ENCODE data around the gene PNMA8C. TPM values are rescaled to one million over a fixed set of nuclear protein-coding genes. Genes with fewer than 3 reads are reported as not detected.

The PNMA8C gene
- total RNA-seq, 2 donors from 2014 or later = 1.2 to 5.2 TPM

DNA sequence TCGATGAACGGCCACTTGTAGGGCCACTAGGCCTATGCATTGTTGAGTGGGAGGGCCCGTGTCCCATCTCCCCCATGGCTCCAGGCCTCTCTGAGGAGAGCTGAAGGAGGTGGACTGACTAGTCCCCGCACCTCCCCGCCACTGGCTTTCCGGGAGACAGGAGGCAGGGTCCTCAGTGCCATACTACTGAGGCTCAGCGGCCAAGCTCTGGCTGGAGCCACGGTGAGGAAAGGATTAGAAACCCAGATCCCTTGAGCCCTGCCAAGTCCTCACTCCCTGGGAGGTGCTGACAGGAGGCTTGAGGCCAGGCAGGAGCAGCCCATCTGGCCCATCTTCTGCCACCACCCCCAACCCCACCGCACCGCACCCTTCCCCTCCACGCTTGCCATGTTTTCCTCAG is 44.3 kb downstream of the PNMA8C start:
- TF ChIP-seq CTCF (IDR thresholded peaks at IDR 0.05) = no peak
- Histone ChIP-seq H3K9me3 (no peaks in the 10 kb centered on the region), H3K4me1 (ENCODE audit: control insufficient read depth in 1 of 2, low read depth in 2 of 2) (peaks cover 10 to 15% of the 10 kb centered on the region in 2 donors), H3K36me3 (peaks cover 39% of the 10 kb centered on the region), H3K27ac (no peak overlapping the region), H3K4me3 (no peak overlapping the region), H3K27me3 (replicated peaks; ENCODE audit: insufficient read depth) (no peaks in the 10 kb centered on the region)
- ATAC-seq (ENCODE audit: insufficient number of reproducible peaks, low FRiP score, low read depth) (no peak), DNase-seq (ENCODE audit: low spot score) (no peak)

GRCh38 chr19:46383846-46384245 is 44.9 kb downstream of the PNMA8C start:
- no peak overlapping the region for H3K4me3 ChIP-seq
- no peak overlapping the region for H3K27ac ChIP-seq
- peaks cover 36% of the 10 kb centered on the region for H3K36me3 ChIP-seq
- H3K4me1 ChIP-seq (ENCODE audit: control insufficient read depth in 1 of 2, low read depth in 2 of 2) = peaks cover 13 to 21% of the 10 kb centered on the region in 2 donors
- TF ChIP-seq CTCF (IDR thresholded peaks at IDR 0.05) = no peak
- no peaks in the 10 kb centered on the region for H3K9me3 ChIP-seq
- DNase-seq (ENCODE audit: low spot score) (no peak), ATAC-seq (ENCODE audit: insufficient number of reproducible peaks, low FRiP score, low read depth) (no peak)
- no peaks in the 10 kb centered on the region for H3K27me3 ChIP-seq (replicated peaks; ENCODE audit: insufficient read depth)

DNA sequence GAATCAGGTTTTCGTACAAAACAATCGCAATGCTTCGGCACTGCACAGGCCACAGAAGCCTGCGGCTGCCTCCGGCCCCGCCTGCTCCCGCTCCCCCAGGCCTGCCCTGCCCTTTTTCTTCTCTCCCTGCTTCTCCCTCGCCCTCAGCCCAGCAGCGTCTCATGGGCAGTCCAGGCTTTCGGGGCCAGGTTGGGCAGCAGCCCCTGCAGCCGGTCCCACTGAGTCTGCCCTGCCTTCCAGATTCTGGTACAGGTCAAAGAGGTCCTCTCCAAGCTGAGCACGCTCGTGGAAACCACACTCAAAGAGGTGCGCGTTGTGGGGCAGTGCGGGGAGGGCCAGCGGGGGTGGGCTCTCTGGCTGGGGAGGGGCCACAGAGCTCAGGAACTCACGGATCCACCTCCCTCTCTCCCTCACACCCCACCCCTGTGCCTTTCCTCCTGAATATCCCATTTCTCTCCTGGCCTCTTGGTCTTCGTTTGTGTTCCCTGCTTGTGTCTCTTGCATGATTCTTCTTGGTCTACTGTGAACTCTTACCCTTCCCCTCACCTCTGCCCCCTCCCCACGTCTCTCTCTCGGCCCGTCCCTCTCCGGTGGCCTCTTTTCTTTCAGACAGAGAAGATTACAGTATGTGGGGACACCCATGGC is 45.4 kb downstream of the PNMA8C start:
- DNase-seq (ENCODE audit: low spot score) (no peak), ATAC-seq (ENCODE audit: insufficient number of reproducible peaks, low FRiP score, low read depth) (no peak)
- no peak for TF ChIP-seq CTCF (IDR thresholded peaks at IDR 0.05)
- Histone ChIP-seq H3K4me3 (no peak overlapping the region), H3K27ac (no peak overlapping the region), H3K4me1 (ENCODE audit: control insufficient read depth in 1 of 2, low read depth in 2 of 2) (peaks cover 18 to 26% of the 10 kb centered on the region in 2 donors), H3K9me3 (no peaks in the 10 kb centered on the region), H3K36me3 (peaks cover 31% of the 10 kb centered on the region), H3K27me3 (replicated peaks; ENCODE audit: insufficient read depth) (no peaks in the 10 kb centered on the region)

GRCh38 chr19:46381756-46382345 is 46.9 kb downstream of the PNMA8C start:
- Histone ChIP-seq H3K4me1 (ENCODE audit: control insufficient read depth in 1 of 2, low read depth in 2 of 2) (peaks cover 20 to 35% of the 10 kb centered on the region in 2 donors), H3K9me3 (no peaks in the 10 kb centered on the region), H3K27ac (peak overlapping the region; percentile 7 to 11), H3K27me3 (replicated peaks; ENCODE audit: insufficient read depth) (no peaks in the 10 kb centered on the region), H3K4me3 (no peak overlapping the region), H3K36me3 (peaks cover 28% of the 10 kb centered on the region)
- DNase-seq (ENCODE audit: low spot score) (no peak), ATAC-seq (ENCODE audit: insufficient number of reproducible peaks, low FRiP score, low read depth) (no peak)
- no peak for TF ChIP-seq CTCF (IDR thresholded peaks at IDR 0.05)

DNA sequence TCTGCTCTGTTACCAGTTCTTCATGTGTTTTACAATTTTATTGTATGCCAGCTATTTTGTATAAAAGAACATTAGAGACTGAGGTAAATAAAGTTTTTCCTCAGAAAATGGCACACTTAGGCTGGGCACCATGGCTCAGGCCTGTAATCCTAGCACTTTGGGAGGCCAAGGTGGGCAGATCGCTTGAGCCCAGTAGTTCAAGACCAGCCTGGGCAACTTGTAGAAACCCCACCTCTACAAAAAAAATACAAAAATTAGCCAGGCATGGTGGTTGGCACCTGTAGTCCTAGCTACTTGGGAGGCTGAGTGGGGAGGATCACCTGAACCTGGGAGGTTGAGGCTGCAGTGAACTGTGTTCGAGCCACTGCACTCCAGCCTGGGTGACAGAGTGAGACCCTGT is 47.4 kb downstream of the PNMA8C start:
- no peaks in the 10 kb centered on the region for H3K9me3 ChIP-seq
- H3K36me3 ChIP-seq = peaks cover 33% of the 10 kb centered on the region
- H3K27me3 ChIP-seq (replicated peaks; ENCODE audit: insufficient read depth) = no peaks in the 10 kb centered on the region
- H3K27ac ChIP-seq = peak overlapping the region; percentile 7 to 11
- ATAC-seq (ENCODE audit: insufficient number of reproducible peaks, low FRiP score, low read depth) (no peak), DNase-seq (ENCODE audit: low spot score) (no peak)
- peaks cover 20 to 35% of the 10 kb centered on the region in 2 donors for H3K4me1 ChIP-seq (ENCODE audit: control insufficient read depth in 1 of 2, low read depth in 2 of 2)
- no peak overlapping the region for H3K4me3 ChIP-seq
- TF ChIP-seq CTCF (IDR thresholded peaks at IDR 0.05) = no peak
